K562 (cell line): ENCODE data around the gene CCNB1IP1. TPM values are rescaled to one million over a fixed set of nuclear protein-coding genes. Genes with fewer than 3 reads are reported as not detected.

ENCODE experiments used
- ATF1 ChIP-seq, 2 experiments: fragments of 450-650 bp in 1 of 2; IDR thresholded peaks; 2 replicates each; pipeline ENCODE4 v1.6.1; 2016; ENCODE audit warnings: missing compliant biosample characterization in 1 of 2, missing genetic modification characterization in 1 of 2
- ATF2 ChIP-seq: sonication (generic); formaldehyde crosslinking; IDR thresholded peaks from 2 replicates; pipeline ENCODE4 v1.8.1; 2022; ENCODE audit warnings: missing genetic modification reagents
- CBX3 ChIP-seq, 2 experiments: IDR thresholded peaks; 1 replicate in 1 of 2; 2 replicates in 1 of 2; pipeline ENCODE4 v1.6.1; 2012; ENCODE audit warnings: inconsistent platforms in 2 of 2, low read length in 2 of 2, borderline replicate concordance in 1 of 2, control low read depth in 1 of 2
- DNMT1 ChIP-seq: fragments of 450-650 bp; IDR thresholded peaks from 2 replicates; pipeline ENCODE4 v1.6.1; 2016; ENCODE audit warnings: antibody characterized with exemption, mild to moderate bottlenecking
- ELK3 ChIP-seq: fragments of 450-650 bp; formaldehyde crosslinking; IDR thresholded peaks from 2 replicates; pipeline ENCODE4 v1.4.0; 2020; ENCODE audit warnings: mild to moderate bottlenecking
- EP300 ChIP-seq: IDR thresholded peaks from 2 replicates; pipeline ENCODE4 v1.6.1; 2012; ENCODE audit warnings: low read length, improper control_type of control experiment
- ILK ChIP-seq: fragments of 450-650 bp; IDR thresholded peaks from 2 replicates; pipeline ENCODE4 v1.6.1; 2016; ENCODE audit warnings: missing genetic modification characterization, low read depth, mild to moderate bottlenecking, missing compliant biosample characterization, moderate library complexity, borderline replicate concordance
- MCM7 ChIP-seq, 2 experiments: fragments of 450-650 bp; IDR thresholded peaks; 2 replicates each; pipeline ENCODE4 v1.6.1; 2016 to 2018
- MTF1 ChIP-seq: fragments of 250-450 bp; sonication (Bioruptor Pico); IDR thresholded peaks from 2 replicates; pipeline ENCODE4 v1.9.0; 2021; ENCODE audit warnings: moderate library complexity, mild to moderate bottlenecking, inconsistent platforms, borderline replicate concordance
- NCOA4 ChIP-seq: fragments of 450-650 bp; IDR thresholded peaks from 2 replicates; pipeline ENCODE4 v1.6.1; 2018; ENCODE audit warnings: mild to moderate bottlenecking; ENCODE audit not compliant: partially characterized antibody
- RBBP5 ChIP-seq: fragments of 200-600 bp; sonication (generic); IDR thresholded peaks from 2 replicates; pipeline ENCODE4 v1.6.1; 2012; ENCODE audit warnings: borderline replicate concordance, mild to moderate bottlenecking, low read length, control low read depth, inconsistent platforms; ENCODE audit not compliant: insufficient read depth, poor library complexity, severe bottlenecking
- SMC3 ChIP-seq: conservative IDR thresholded peaks from 2 replicates; pipeline ENCODE4 v1.6.1; 2011; ENCODE audit warnings: low read depth, low read length, improper control_type of control experiment; ENCODE audit not compliant: insufficient read depth
- STAT5B ChIP-seq: fragments of 250-450 bp; sonication (Bioruptor Pico); IDR thresholded peaks from 2 replicates; pipeline ENCODE4 v1.8.0; 2021; ENCODE audit warnings: mild to moderate bottlenecking, inconsistent platforms
- TFAP4 ChIP-seq: sonication (generic); formaldehyde crosslinking; IDR thresholded peaks from 2 replicates; pipeline ENCODE4 v1.8.0; 2022; ENCODE audit warnings: missing genetic modification reagents, mild to moderate bottlenecking, moderate library complexity, borderline replicate concordance
- THRB ChIP-seq: fragments of 450-650 bp; formaldehyde crosslinking; conservative IDR thresholded peaks from 2 replicates; pipeline ENCODE4 v1.4.0; 2022; ENCODE audit warnings: mild to moderate bottlenecking, missing genetic modification characterization
- YY1 ChIP-seq, 3 experiments: IDR thresholded peaks; 2 replicates each; pipeline ENCODE4 v1.6.1; 2011; ENCODE audit warnings: low read length in 2 of 3, mild to moderate bottlenecking in 2 of 3, moderate library complexity in 2 of 3, borderline replicate concordance in 1 of 3, control low read depth in 1 of 3, low read depth in 1 of 3; ENCODE audit not compliant: insufficient read depth in 3 of 3, insufficient replicate concordance in 2 of 3, control insufficient read depth in 1 of 3, insufficient read length in 1 of 3; ENCODE audit errors: extremely low read depth in 1 of 3
- ZNF133 ChIP-seq: fragments of 250-450 bp; sonication (Bioruptor Pico); IDR thresholded peaks from 2 replicates; pipeline ENCODE4 v1.4.0; 2020; ENCODE audit warnings: mild to moderate bottlenecking
- ZNF507 ChIP-seq: conservative IDR thresholded peaks from 2 replicates; pipeline ENCODE4 v1.6.1; 2017; ENCODE audit warnings: missing genetic modification characterization, missing compliant biosample characterization
- ZNF785 ChIP-seq: fragments of 250-450 bp; sonication (Bioruptor Pico); IDR thresholded peaks from 2 replicates; pipeline ENCODE4 v1.4.0; 2020; ENCODE audit warnings: mild to moderate bottlenecking
- polyA plus RNA-seq, 8 experiments: library from polyadenylated mRNA; depleted of rRNA in 4 of 8; stranded (reverse) in 5 of 8; unstranded in 3 of 8; fragments of >200 nt; fragmentation: Nextera tagmentation in 2 of 8; fragmentation: Illumina TruSeq in 1 of 8; extraction: Ambion mirVana in 2 of 8; extraction: Trizol in 1 of 8; gene quantifications; 2 replicates each; pipeline versions ENCODE4 v1.2.1 to v1.2.3, GENCODE V29; 2011 to 2014; ENCODE audit warnings: inconsistent platforms in 1 of 8, missing spikeins in 1 of 8
- total RNA-seq, 7 experiments: library from RNA; depleted of rRNA in 6 of 7; stranded (reverse); fragments of >200 nt in 6 of 7; fragmentation: Illumina TruSeq in 2 of 7; extraction: Trizol in 2 of 7; gene quantifications; 2 replicates each; pipeline versions ENCODE4 v1.2.1 to v1.2.3, GENCODE V29; 2011 to 2021; ENCODE audit warnings: low replicate concordance in 1 of 7
- TF ChIP-seq, protein P1 (sequence below), 2 experiments: fragments of 450-650 bp; IDR thresholded peaks; 2 replicates each; pipeline ENCODE4 v1.6.1; 2016

The CCNB1IP1 gene
- total and polyA plus RNA-seq, 9 of the 15 experiments (the other 6 are each of a cell fraction or from before 2014, with no cell fraction given) = 51.8 to 152 (median 81.0) TPM

- TF ChIP-seq TFAP4 (CRISPR knock-in tag) = peak; percentile 18; the same call in 1 of the 2 replicates
- no peak for TF ChIP-seq ATF2 (CRISPR knock-in tag)
- TF ChIP-seq STAT5B (CRISPR knock-in tag) = no peak
- peak; percentile 35; the same call in 1 of the 2 replicates for TF ChIP-seq EP300
- TF ChIP-seq ZNF133 (CRISPR knock-in tag) = no peak
- TF ChIP-seq ZNF785 (CRISPR knock-in tag) = no peak
- TF ChIP-seq RBBP5 = peak; percentile 96
- no peak for TF ChIP-seq ATF1 (CRISPR knock-in tag; IDR thresholded peaks at IDR 0.05)
- TF ChIP-seq ATF1 (tag; IDR thresholded peaks at IDR 0.05) = peak; percentile 41; the same call in 1 of the 2 replicates
- no peak for TF ChIP-seq THRB (CRISPR knock-in tag)
- TF ChIP-seq NCOA4 = no peak
- TF ChIP-seq ZNF507 (tag) = no peak
- TF ChIP-seq CBX3 (IDR thresholded peaks at IDR 0.05; ENCODE audit: borderline replicate concordance in 1 of 2, low read length in 2 of 2) = no peak
- peak; percentile 46; the same call in 1 of the 2 replicates for TF ChIP-seq SMC3
- TF ChIP-seq, protein P1, sequence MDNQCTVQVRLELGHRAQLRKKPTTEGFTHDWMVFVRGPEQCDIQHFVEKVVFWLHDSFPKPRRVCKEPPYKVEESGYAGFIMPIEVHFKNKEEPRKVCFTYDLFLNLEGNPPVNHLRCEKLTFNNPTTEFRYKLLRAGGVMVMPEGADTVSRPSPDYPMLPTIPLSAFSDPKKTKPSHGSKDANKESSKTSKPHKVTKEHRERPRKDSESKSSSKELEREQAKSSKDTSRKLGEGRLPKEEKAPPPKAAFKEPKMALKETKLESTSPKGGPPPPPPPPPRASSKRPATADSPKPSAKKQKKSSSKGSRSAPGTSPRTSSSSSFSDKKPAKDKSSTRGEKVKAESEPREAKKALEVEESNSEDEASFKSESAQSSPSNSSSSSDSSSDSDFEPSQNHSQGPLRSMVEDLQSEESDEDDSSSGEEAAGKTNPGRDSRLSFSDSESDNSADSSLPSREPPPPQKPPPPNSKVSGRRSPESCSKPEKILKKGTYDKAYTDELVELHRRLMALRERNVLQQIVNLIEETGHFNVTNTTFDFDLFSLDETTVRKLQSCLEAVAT (IDR thresholded peaks at IDR 0.05) = peak in 1 of 2 experiments; percentile 70; a peak in 1 of 4 replicates
- no peak for TF ChIP-seq ELK3 (CRISPR knock-in tag)
- TF ChIP-seq DNMT1 = no peak
- TF ChIP-seq ILK (tag) = no peak
- TF ChIP-seq MCM7 (IDR thresholded peaks at IDR 0.05) = no peak
- TF ChIP-seq MTF1 = no peak
- TF ChIP-seq YY1 (IDR thresholded peaks at IDR 0.05; ENCODE audit: borderline replicate concordance in 1 of 3, control insufficient read depth in 1 of 3, extremely low read depth in 1 of 3, insufficient read depth in 3 of 3, insufficient read length in 1 of 3, insufficient replicate concordance in 2 of 3, low read depth in 1 of 3, low read length in 2 of 3) = peak in 1 of 3 experiments; percentile 57
Observed at GRCh38 chr14:20305265-20306078, 27.6 kb downstream of the CCNB1IP1 start, which contains the start of gene TTC5 (continued).
